ENCODE data around the gene NPY2R.

The NPY2R gene

DNA sequence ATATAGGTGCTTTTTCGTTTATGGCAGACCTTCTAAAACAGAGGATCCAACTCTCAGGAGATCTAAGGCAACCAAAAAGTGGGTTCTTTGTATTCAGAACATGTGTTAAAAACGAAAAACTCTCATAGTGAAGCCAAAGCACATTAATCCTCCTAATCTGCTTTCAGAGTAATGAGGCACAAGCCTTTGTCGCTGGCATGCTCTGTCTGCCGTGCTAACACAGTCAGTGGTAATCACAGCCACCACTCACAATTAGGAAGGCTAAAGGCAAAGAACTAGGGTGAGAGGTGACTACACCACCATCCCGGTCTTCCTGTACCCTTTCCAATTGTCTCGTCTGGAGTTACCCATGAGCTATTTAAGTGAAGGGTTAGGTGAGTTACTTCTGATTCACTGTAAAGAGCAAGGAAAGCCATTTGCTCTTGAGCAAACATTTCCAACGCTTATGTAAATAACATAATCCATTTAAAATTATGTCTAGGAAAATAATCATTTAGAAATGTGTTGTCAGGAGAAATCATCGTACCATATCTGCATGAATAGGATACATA, 40.7 kb downstream of the NPY2R start:
- no peak for DNase-seq

DNA sequence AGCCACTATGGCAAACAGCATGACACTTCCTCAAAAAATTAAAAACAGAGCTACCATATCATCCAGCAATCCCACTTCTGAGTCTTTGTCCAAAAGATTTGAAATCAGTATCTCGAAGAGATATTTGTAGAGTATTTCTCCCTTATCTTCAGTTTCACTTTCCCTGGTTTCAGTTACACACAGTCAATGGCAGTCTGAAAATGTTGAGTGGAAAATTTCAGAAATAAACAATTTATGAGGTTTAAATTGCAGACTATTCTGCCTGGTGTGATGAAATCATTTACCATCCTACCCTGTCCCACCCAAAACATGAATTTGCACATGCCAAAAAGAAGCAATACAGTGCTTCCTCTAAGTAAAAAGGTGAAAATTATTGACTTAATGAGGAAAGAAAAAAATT, 43.9 kb downstream of the NPY2R start:
- DNase-seq, result no peak

DNA sequence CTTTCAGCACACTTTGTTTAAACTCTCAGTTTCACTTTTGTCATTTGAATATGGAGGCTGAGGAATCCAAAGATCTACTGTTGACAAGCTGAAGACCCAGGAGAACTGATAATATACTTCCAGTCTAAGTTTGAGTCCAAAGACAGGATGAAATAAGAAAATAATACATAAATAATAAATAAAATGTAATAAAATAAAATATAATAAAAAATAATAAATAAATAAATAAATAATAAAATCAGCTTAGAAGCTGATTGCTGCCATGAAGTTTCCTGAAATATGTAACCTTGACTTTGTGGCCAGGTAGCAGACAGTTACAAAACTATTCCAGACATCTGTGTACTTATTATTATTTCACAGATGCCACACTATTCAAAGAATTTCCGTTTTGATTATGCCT, 55.0 kb downstream of the NPY2R start:
- DNase-seq, result no peak

DNA sequence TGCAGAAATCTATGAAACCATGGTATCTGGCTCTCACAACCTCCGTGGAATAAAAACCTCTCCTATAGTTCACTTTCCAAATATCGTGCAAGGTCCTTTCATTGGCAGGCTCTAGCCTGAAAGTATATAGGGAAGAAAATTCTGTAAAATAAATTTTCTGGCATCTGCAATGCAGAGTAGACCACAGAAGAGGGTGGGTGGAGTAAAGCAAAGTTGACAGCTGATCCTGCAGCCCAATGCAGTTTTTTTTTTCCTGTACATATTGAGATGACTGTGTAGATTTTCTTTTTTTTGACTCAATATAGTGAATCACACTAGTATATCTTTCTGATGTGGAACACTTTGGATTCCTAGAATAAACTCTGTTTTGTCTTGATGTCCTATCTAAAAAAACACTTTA, 56.7 kb downstream of the NPY2R start:
- no peak for DNase-seq

Data from hematopoietic multipotent progenitor cell treated with erythropoietin and hydrocortisone succinate and interleukin-3 and kit ligand, for 8 days (in vitro differentiated cells).